CD4-positive, alpha-beta T cell (primary cell): Measurements from ENCODE around the gene GPC6. TPM values are rescaled to one million over a fixed set of nuclear protein-coding genes. Genes with fewer than 3 reads are reported as not detected.

ENCODE experiments used
- ATAC-seq: fragments of 200-7000 bp; cut with Tn5 transposase; one replicate; pipeline ENCODE4 v1.10.0; 2022; ENCODE audit warnings: mild to moderate bottlenecking; ENCODE audit not compliant: poor library complexity
- CTCF ChIA-PET: fragments of 350-600 bp; sonication (Branson Sonifier 250); formaldehyde crosslinking; loops from one replicate; lab custom pipeline; 2021; ENCODE audit warnings: antibody characterized with exemption, inconsistent platforms; lab: Charles Lee
- POLR2A ChIA-PET: fragments of 350-600 bp; sonication (Branson Sonifier 250); formaldehyde crosslinking; loops from one replicate; lab custom pipeline; 2021; ENCODE audit warnings: antibody characterized with exemption, inconsistent platforms; lab: Charles Lee
- DNase-seq, 14 experiments: peaks; one replicate each; pipeline ENCODE4 v3.0.0-alpha.2; 2013 to 2020; ENCODE audit warnings: mixed read lengths in 2 of 14
- H3K27ac ChIP-seq, 2 donors: one replicate each; pipeline versions ENCODE4 v1.5.1 to v1.7.0; 2013; ENCODE audit warnings: low read length in 2 of 2, low read depth in 1 of 2, mild to moderate bottlenecking in 1 of 2
- H3K27me3 ChIP-seq, 2 experiments: 1 replicate in 1 of 2; 2 replicates in 1 of 2; pipeline versions ENCODE4 v1.6.1 to v1.7.0; 2013; ENCODE audit warnings: low read length in 2 of 2, control low read depth in 1 of 2, mild to moderate bottlenecking in 1 of 2, moderate library complexity in 1 of 2; ENCODE audit not compliant: insufficient read depth in 2 of 2, control insufficient read depth in 1 of 2
- H3K36me3 ChIP-seq: one replicate; pipeline ENCODE4 v1.6.1; 2013; ENCODE audit warnings: low read length, control low read depth; ENCODE audit not compliant: insufficient read depth
- H3K4me1 ChIP-seq: one replicate; pipeline ENCODE4 v1.6.1; 2013; ENCODE audit warnings: low read length, control low read depth; ENCODE audit not compliant: insufficient read depth
- H3K4me3 ChIP-seq: one replicate; pipeline ENCODE4 v1.5.1; 2013; ENCODE audit warnings: mild to moderate bottlenecking, low read length, moderate library complexity
- H3K9me3 ChIP-seq, 2 experiments: 1 replicate in 1 of 2; 2 replicates in 1 of 2; pipeline versions ENCODE4 v1.6.1 to v1.7.0; 2013; ENCODE audit warnings: low read length in 2 of 2, mild to moderate bottlenecking in 2 of 2, control low read depth in 1 of 2, moderate library complexity in 1 of 2; ENCODE audit not compliant: control insufficient read depth in 1 of 2, insufficient read depth in 1 of 2
- H3K27ac Mint-ChIP-seq: one replicate; pipeline ENCODE4 v1.8.0; 2020; ENCODE audit warnings: mixed read lengths
- H3K27me3 Mint-ChIP-seq: one replicate; pipeline ENCODE4 v1.8.0; 2021; ENCODE audit warnings: mixed read lengths
- H3K36me3 Mint-ChIP-seq: one replicate; pipeline ENCODE4 v1.8.0; 2021; ENCODE audit warnings: low read depth, mixed read lengths
- H3K4me1 Mint-ChIP-seq: one replicate; pipeline ENCODE4 v1.8.0; 2021; ENCODE audit warnings: low read depth, mixed read lengths
- H3K4me3 Mint-ChIP-seq: one replicate; pipeline ENCODE4 v1.8.0; 2020; ENCODE audit warnings: mild to moderate bottlenecking, mixed read lengths
- H3K9me3 Mint-ChIP-seq: one replicate; pipeline ENCODE4 v1.8.0; 2020; ENCODE audit warnings: mixed read lengths
- intact Hi-C, 2 experiments: fragments of 100-400 bp; cut with DNase I in 1 of 2; cut with micrococcal nuclease in 1 of 2; formaldehyde crosslinking; loops; one replicate each; pipeline versions ENCODE4 v1.15.1 to v1.9.0; 2023 to 2025; cut with DNase I, micrococcal nuclease
- total RNA-seq, 174 experiments: library from RNA in 2 of 174; stranded (reverse) in 2 of 174; gene quantifications; one replicate each; pipeline ENCODE4 v1.2.3 and lab custom pipeline; 2021 to 2026
- TF ChIP-seq, protein P1 (sequence below): fragments of 200-600 bp; IDR thresholded peaks from one replicate; pipeline ENCODE4 v1.8.0; 2022; ENCODE audit warnings: antibody characterized with exemption, mild to moderate bottlenecking

Gene GPC6
- total RNA-seq, 2 experiments from 2014 or later = not detected

DNA sequence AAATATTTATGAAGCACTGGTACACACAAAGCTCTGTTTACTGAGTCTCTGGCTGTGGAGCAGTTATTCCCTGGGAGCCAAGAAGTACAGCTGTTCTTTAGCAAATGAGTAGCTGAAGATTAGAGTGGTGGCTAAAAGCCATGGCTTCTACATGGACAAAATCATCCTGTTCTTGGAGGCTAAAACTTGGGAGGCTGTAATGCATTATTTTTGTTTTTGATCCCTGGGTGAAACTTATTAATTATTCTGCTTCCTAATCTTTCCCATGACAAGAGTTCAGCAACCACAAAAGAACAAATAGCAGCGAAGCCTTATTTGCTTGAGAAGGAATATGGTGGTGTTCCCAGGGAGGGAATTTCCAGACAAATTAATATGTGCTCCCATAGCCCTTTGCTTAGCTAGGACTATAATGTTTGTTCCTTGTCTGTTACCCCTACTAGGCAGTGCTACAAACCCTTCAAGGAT is 1143.4 kb downstream of the GPC6 start:
- no peak overlapping the region for H3K4me3 ChIP-seq
- Mint-ChIP-seq H3K4me1 (no peaks in the 10 kb centered on the region), H3K4me3 (no peak overlapping the region), H3K36me3 (no peaks in the 10 kb centered on the region), H3K27ac (no peak overlapping the region), H3K27me3 (peaks cover 33% of the 10 kb centered on the region), H3K9me3 (no peaks in the 10 kb centered on the region)
- H3K9me3 ChIP-seq = no peaks in the 10 kb centered on the region
- no peak overlapping the region for H3K27ac ChIP-seq
- DNase-seq = no peak
- no peaks in the 10 kb centered on the region for H3K36me3 ChIP-seq
- POLR2A ChIA-PET = no interaction called here
- ATAC-seq = no peak
- CTCF ChIA-PET = no interaction called here
- intact Hi-C loops = no loop called here
- no peaks in the 10 kb centered on the region for H3K4me1 ChIP-seq
- TF ChIP-seq, protein P1, sequence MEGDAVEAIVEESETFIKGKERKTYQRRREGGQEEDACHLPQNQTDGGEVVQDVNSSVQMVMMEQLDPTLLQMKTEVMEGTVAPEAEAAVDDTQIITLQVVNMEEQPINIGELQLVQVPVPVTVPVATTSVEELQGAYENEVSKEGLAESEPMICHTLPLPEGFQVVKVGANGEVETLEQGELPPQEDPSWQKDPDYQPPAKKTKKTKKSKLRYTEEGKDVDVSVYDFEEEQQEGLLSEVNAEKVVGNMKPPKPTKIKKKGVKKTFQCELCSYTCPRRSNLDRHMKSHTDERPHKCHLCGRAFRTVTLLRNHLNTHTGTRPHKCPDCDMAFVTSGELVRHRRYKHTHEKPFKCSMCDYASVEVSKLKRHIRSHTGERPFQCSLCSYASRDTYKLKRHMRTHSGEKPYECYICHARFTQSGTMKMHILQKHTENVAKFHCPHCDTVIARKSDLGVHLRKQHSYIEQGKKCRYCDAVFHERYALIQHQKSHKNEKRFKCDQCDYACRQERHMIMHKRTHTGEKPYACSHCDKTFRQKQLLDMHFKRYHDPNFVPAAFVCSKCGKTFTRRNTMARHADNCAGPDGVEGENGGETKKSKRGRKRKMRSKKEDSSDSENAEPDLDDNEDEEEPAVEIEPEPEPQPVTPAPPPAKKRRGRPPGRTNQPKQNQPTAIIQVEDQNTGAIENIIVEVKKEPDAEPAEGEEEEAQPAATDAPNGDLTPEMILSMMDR = no peak
- no peaks in the 10 kb centered on the region for H3K27me3 ChIP-seq

DNA sequence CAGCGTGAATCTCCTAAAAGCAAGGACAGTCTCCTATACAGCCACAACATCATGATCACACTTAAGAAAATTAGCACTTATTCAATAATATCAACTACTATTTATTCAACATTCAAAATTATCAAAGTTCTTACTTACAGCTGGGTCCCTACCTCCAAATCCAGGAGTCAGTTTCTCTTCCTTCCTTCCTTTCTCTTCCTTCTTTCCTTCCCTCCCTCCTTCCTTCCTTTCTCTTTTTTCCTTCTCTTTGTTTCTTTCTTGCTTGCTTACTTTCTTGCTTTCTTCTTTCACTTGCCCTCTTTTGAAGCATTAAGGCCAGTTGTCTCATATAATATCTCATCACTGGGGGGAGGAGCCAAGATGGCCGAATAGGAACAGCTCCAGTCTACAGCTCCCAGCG is 1145.2 kb downstream of the GPC6 start:
- Mint-ChIP-seq H3K27me3 (peaks cover 22% of the 10 kb centered on the region), H3K4me3 (no peak overlapping the region), H3K27ac (no peak overlapping the region), H3K36me3 (no peaks in the 10 kb centered on the region), H3K9me3 (no peaks in the 10 kb centered on the region), H3K4me1 (no peaks in the 10 kb centered on the region)
- POLR2A ChIA-PET = no interaction called here
- no peak for DNase-seq
- TF ChIP-seq, protein P1 = no peak
- Histone ChIP-seq H3K4me3 (no peak overlapping the region), H3K27ac (no peak overlapping the region), H3K9me3 (no peaks in the 10 kb centered on the region), H3K27me3 (no peaks in the 10 kb centered on the region), H3K4me1 (no peaks in the 10 kb centered on the region), H3K36me3 (no peaks in the 10 kb centered on the region)
- intact Hi-C loops = no loop called here
- ATAC-seq = no peak
- CTCF ChIA-PET = no interaction called here

DNA sequence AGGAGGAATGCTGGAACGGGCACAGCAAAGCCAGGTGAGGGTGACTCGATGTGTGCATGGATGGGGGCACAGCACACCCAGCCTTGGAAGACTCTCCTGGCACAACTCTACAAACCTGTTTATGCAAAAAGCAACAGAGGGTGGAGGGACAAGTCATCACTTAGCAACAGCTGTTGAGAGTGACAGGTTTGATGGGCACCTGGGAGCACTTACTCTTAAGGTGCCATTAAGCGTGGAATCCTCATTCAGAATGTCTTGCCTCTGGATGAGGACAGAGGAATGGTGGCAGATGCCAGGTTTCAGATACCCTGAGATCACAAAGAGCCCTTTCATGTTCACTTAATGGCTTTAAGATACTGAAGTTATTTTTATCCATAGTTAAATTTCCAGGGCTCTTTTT is 1155.9 kb downstream of the GPC6 start:
- CTCF ChIA-PET = no interaction called here
- DNase-seq = no peak

More for the DNA sequence above, 1155.9 kb downstream of the GPC6 start:
- TF ChIP-seq, protein P1 = no peak
- ATAC-seq = no peak
- no peak overlapping the region for H3K4me3 ChIP-seq
- Mint-ChIP-seq H3K27me3 (peaks cover 12% of the 10 kb centered on the region), H3K4me3 (no peak overlapping the region), H3K4me1 (no peaks in the 10 kb centered on the region), H3K9me3 (peaks cover 2% of the 10 kb centered on the region), H3K27ac (no peak overlapping the region), H3K36me3 (no peaks in the 10 kb centered on the region)
- no peaks in the 10 kb centered on the region for H3K36me3 ChIP-seq
- intact Hi-C loops = no loop called here
- H3K4me1 ChIP-seq = no peaks in the 10 kb centered on the region
- H3K9me3 ChIP-seq = no peaks in the 10 kb centered on the region
- POLR2A ChIA-PET = no interaction called here
- no peaks in the 10 kb centered on the region for H3K27me3 ChIP-seq
- H3K27ac ChIP-seq = no peak overlapping the region
